ENCODE measurements around the gene OBSCN.
"Not testable (repeated sequence)": the region's sequence is repeated elsewhere in the genome, so short reads cannot be mapped to it uniquely, and the experiment has no call there.

OBSCN gene

GRCh38 chr1:228177721-228178710, 29.8 kb upstream of the OBSCN start:
- H3K9me3 ChIP-seq (ENCODE audit: control insufficient read depth, insufficient read depth, low read length) = no peaks in the 10 kb centered on the region
- H3K4me1 ChIP-seq (ENCODE audit: insufficient read depth, low read length) = no peaks in the 10 kb centered on the region
- H3K9ac ChIP-seq (ENCODE audit: low read depth, low read length) = no peak overlapping the region
- no peaks in the 10 kb centered on the region for H3K36me3 ChIP-seq (ENCODE audit: insufficient read depth, low read length)

- Histone ChIP-seq H3K9me3 (ENCODE audit: control insufficient read depth, insufficient read depth, low read length) (no peaks in the 10 kb centered on the region), H3K36me3 (ENCODE audit: insufficient read depth, low read length) (no peaks in the 10 kb centered on the region), H3K9ac (ENCODE audit: low read depth, low read length) (no peak overlapping the region), H3K4me1 (ENCODE audit: insufficient read depth, low read length) (no peaks in the 10 kb centered on the region)
These were observed 28.8 kb upstream of the OBSCN start for GRCh38 chr1:228178737-228179684.

- no peaks in the 10 kb centered on the region for H3K9me3 ChIP-seq (ENCODE audit: control insufficient read depth, insufficient read depth, low read length)
- no peak overlapping the region for H3K9ac ChIP-seq (ENCODE audit: low read depth, low read length)
- no peaks in the 10 kb centered on the region for H3K4me1 ChIP-seq (ENCODE audit: insufficient read depth, low read length)
- no peaks in the 10 kb centered on the region for H3K36me3 ChIP-seq (ENCODE audit: insufficient read depth, low read length)
These were observed 27.4 kb upstream of the OBSCN start for GRCh38 chr1:228180271-228180958.

GRCh38 chr1:228180959-228181644, 26.7 kb upstream of the OBSCN start:
- Histone ChIP-seq H3K9me3 (ENCODE audit: control insufficient read depth, insufficient read depth, low read length) (no peaks in the 10 kb centered on the region), H3K4me1 (ENCODE audit: insufficient read depth, low read length) (no peaks in the 10 kb centered on the region), H3K9ac (ENCODE audit: low read depth, low read length) (no peak overlapping the region), H3K36me3 (ENCODE audit: insufficient read depth, low read length) (no peaks in the 10 kb centered on the region)

- Histone ChIP-seq H3K36me3 (ENCODE audit: insufficient read depth, low read length) (no peaks in the 10 kb centered on the region), H3K9ac (ENCODE audit: low read depth, low read length) (no peak overlapping the region), H3K9me3 (ENCODE audit: control insufficient read depth, insufficient read depth, low read length) (no peaks in the 10 kb centered on the region), H3K4me1 (ENCODE audit: insufficient read depth, low read length) (no peaks in the 10 kb centered on the region)
These were observed 26.2 kb upstream of the OBSCN start for GRCh38 chr1:228181645-228182034.

- no peaks in the 10 kb centered on the region for H3K36me3 ChIP-seq (ENCODE audit: insufficient read depth, low read length)
- no peak overlapping the region for H3K9ac ChIP-seq (ENCODE audit: low read depth, low read length)
- H3K9me3 ChIP-seq (ENCODE audit: control insufficient read depth, insufficient read depth, low read length) = no peaks in the 10 kb centered on the region
- H3K4me1 ChIP-seq (ENCODE audit: insufficient read depth, low read length) = no peaks in the 10 kb centered on the region
These were observed 25.4 kb upstream of the OBSCN start for GRCh38 chr1:228182296-228183030.

- H3K9ac ChIP-seq (ENCODE audit: low read depth, low read length) = no peak overlapping the region
- no peaks in the 10 kb centered on the region for H3K4me1 ChIP-seq (ENCODE audit: insufficient read depth, low read length)
- H3K9me3 ChIP-seq (ENCODE audit: control insufficient read depth, insufficient read depth, low read length) = no peaks in the 10 kb centered on the region
- H3K36me3 ChIP-seq (ENCODE audit: insufficient read depth, low read length) = no peaks in the 10 kb centered on the region
These were observed 23.7 kb upstream of the OBSCN start for GRCh38 chr1:228184152-228184551.

GRCh38 chr1:228185641-228185965, 22.2 kb upstream of the OBSCN start:
- Histone ChIP-seq H3K9ac (ENCODE audit: low read depth, low read length) (no peak overlapping the region), H3K9me3 (ENCODE audit: control insufficient read depth, insufficient read depth, low read length) (no peaks in the 10 kb centered on the region), H3K36me3 (ENCODE audit: insufficient read depth, low read length) (no peaks in the 10 kb centered on the region), H3K4me1 (ENCODE audit: insufficient read depth, low read length) (no peaks in the 10 kb centered on the region)

GRCh38 chr1:228188249-228188648, 19.6 kb upstream of the OBSCN start:
- H3K4me1 ChIP-seq (ENCODE audit: insufficient read depth, low read length); H3K9ac ChIP-seq (ENCODE audit: low read depth, low read length); H3K9me3 ChIP-seq (ENCODE audit: control insufficient read depth, insufficient read depth, low read length); H3K36me3 ChIP-seq (ENCODE audit: insufficient read depth, low read length): not testable (repeated sequence)

- H3K4me1 ChIP-seq (ENCODE audit: insufficient read depth, low read length) = no peaks in the 10 kb centered on the region
- no peak overlapping the region for H3K9ac ChIP-seq (ENCODE audit: low read depth, low read length)
- no peaks in the 10 kb centered on the region for H3K9me3 ChIP-seq (ENCODE audit: control insufficient read depth, insufficient read depth, low read length)
- H3K36me3 ChIP-seq (ENCODE audit: insufficient read depth, low read length) = no peaks in the 10 kb centered on the region
These were observed 17.7 kb upstream of the OBSCN start for GRCh38 chr1:228190182-228190581.

GRCh38 chr1:228190778-228191177, 17.1 kb upstream of the OBSCN start:
- Histone ChIP-seq H3K9ac (ENCODE audit: low read depth, low read length) (no peak overlapping the region), H3K9me3 (ENCODE audit: control insufficient read depth, insufficient read depth, low read length) (no peaks in the 10 kb centered on the region), H3K4me1 (ENCODE audit: insufficient read depth, low read length) (no peaks in the 10 kb centered on the region), H3K36me3 (ENCODE audit: insufficient read depth, low read length) (no peaks in the 10 kb centered on the region)

GRCh38 chr1:228194436-228194835, 13.4 kb upstream of the OBSCN start:
- Histone ChIP-seq H3K9me3 (ENCODE audit: control insufficient read depth, insufficient read depth, low read length) (0 out of 2 replicates have a peak, but pooled peaks cover 4% of the 10 kb centered on the region), H3K9ac (ENCODE audit: low read depth, low read length) (no peak overlapping the region), H3K36me3 (ENCODE audit: insufficient read depth, low read length) (no peaks in the 10 kb centered on the region), H3K4me1 (ENCODE audit: insufficient read depth, low read length) (no peaks in the 10 kb centered on the region)
